Vagina (tissue), 2 donors: Measurements from ENCODE around the gene KRTCAP3. TPM values are rescaled to one million over a fixed set of nuclear protein-coding genes. Genes with fewer than 3 reads are reported as not detected.

Source experiments
- DNase-seq, 2 donors: peaks; one replicate each; pipeline ENCODE4 v3.0.0-alpha.2; 2017; ENCODE audit errors: extremely low spot score in 2 of 2
- H3K27ac ChIP-seq: fragments of 200-600 bp; sonication (generic); one replicate; pipeline ENCODE4 v1.5.1; 2019
- H3K27me3 ChIP-seq: fragments of 200-600 bp; sonication (generic); one replicate; pipeline ENCODE4 v1.5.1; 2019
- H3K36me3 ChIP-seq, 2 donors: fragments of 200-600 bp; sonication (generic); one replicate each; pipeline ENCODE4 v1.5.1; 2017 to 2019
- H3K4me1 ChIP-seq: fragments of 200-600 bp; sonication (generic); one replicate; pipeline ENCODE4 v1.5.1; 2019
- H3K4me3 ChIP-seq, 2 donors: fragments of 200-600 bp; sonication (generic); 1 replicate in 1 of 2; 2 replicates in 1 of 2; pipeline ENCODE4 v1.5.1; 2016 to 2019
- H3K9me3 ChIP-seq: fragments of 200-600 bp; sonication (generic); one replicate; pipeline ENCODE4 v1.5.1; 2019
- CTCF ChIP-seq, 3 experiments: fragments of 450-650 bp in 2 of 3; fragments of 200-600 bp in 1 of 3; sonication (generic) in 1 of 3; IDR thresholded peaks; one replicate each; pipeline ENCODE4 v1.5.1; 2017 to 2019; ENCODE audit warnings: antibody characterized with exemption in 3 of 3, mild to moderate bottlenecking in 2 of 3, moderate library complexity in 2 of 3
- POLR2A ChIP-seq, 2 donors: fragments of 450-650 bp; IDR thresholded peaks; one replicate each; pipeline ENCODE4 v1.6.1; 2017; ENCODE audit warnings: antibody characterized with exemption in 2 of 2, mild to moderate bottlenecking in 2 of 2, moderate library complexity in 2 of 2
- POLR2AphosphoS5 ChIP-seq, 2 donors: sonication (generic); formaldehyde crosslinking; IDR thresholded peaks; one replicate each; pipeline ENCODE4 v1.9.0; 2017; ENCODE audit warnings: antibody characterized with exemption in 2 of 2, mild to moderate bottlenecking in 2 of 2, low read depth in 1 of 2; ENCODE audit not compliant: insufficient read depth in 1 of 2
- intact Hi-C: fragments of 100-400 bp; cut with DNase I; formaldehyde crosslinking; loops from one replicate; pipeline ENCODE4 v1.15.1; 2023
- small RNA-seq: library from RNA; depleted of rRNA; stranded (forward); fragments of <200 nt; gene quantifications from one replicate; pipeline ENCODE3, GENCODE V24; 2016
- total RNA-seq: library from RNA; depleted of rRNA; stranded (reverse); fragments of >200 nt; gene quantifications from one replicate; pipeline ENCODE4 v1.2.3, GENCODE V29; 2016

The KRTCAP3 gene
- total RNA-seq, 1 donor from 2014 or later = 3.9 TPM

- intact Hi-C loops = no loop called here
- peaks cover 15% of the 10 kb centered on the region for H3K4me1 ChIP-seq
- no peak overlapping the region for H3K4me3 ChIP-seq
- peaks cover 0 to 29% of the 10 kb centered on the region in 2 donors for H3K36me3 ChIP-seq
- no peak overlapping the region for H3K27ac ChIP-seq
- DNase-seq = no peak
- TF ChIP-seq POLR2A (IDR thresholded peaks at IDR 0.05) (no peak), POLR2AphosphoS5 (IDR thresholded peaks at IDR 0.05; ENCODE audit: insufficient read depth in 1 of 2, low read depth in 1 of 2) (no peak)
- no peaks in the 10 kb centered on the region for H3K27me3 ChIP-seq
- H3K9me3 ChIP-seq = no peaks in the 10 kb centered on the region
Observed at GRCh38 chr2:27485496-27485895, 43.3 kb downstream of the KRTCAP3 start.

- no peak for DNase-seq
- H3K36me3 ChIP-seq = peaks cover 0 to 2% of the 10 kb centered on the region in 2 donors
- peak overlapping the region; percentile 73 for H3K27ac ChIP-seq
- intact Hi-C loops = no loop called here
- TF ChIP-seq POLR2A (IDR thresholded peaks at IDR 0.05) (no peak), POLR2AphosphoS5 (IDR thresholded peaks at IDR 0.05; ENCODE audit: insufficient read depth in 1 of 2, low read depth in 1 of 2) (no peak), CTCF (IDR thresholded peaks at IDR 0.05) (no peak)
- H3K9me3 ChIP-seq = no peaks in the 10 kb centered on the region
- no peaks in the 10 kb centered on the region for H3K27me3 ChIP-seq
- peak overlapping the region; percentile 55 to 57 for H3K4me3 ChIP-seq
- peaks cover 17% of the 10 kb centered on the region for H3K4me1 ChIP-seq
Observed at GRCh38 chr2:27489118-27489497, 46.9 kb downstream of the KRTCAP3 start.

- Histone ChIP-seq H3K27ac (peak within 1 kb of the TSS; percentile 73), H3K27me3 (no peaks in the 10 kb centered on the region), H3K36me3 (no peaks in the 10 kb centered on the region), H3K4me3 (peak within 1 kb of the TSS; percentile 55 to 57), H3K9me3 (no peaks in the 10 kb centered on the region), H3K4me1 (peaks cover 23% of the 10 kb centered on the region)
- intact Hi-C loops = loop anchor here (5.0 kb wide), 1 partner anchor 138 kb away; the partner anchor contains the start of genes CCDC121 and GPN1
- TF ChIP-seq CTCF (IDR thresholded peaks at IDR 0.05) (no peak), POLR2AphosphoS5 (IDR thresholded peaks at IDR 0.05; ENCODE audit: insufficient read depth in 1 of 2, low read depth in 1 of 2) (peak; percentile 89 to 97), POLR2A (IDR thresholded peaks at IDR 0.05) (peak in 1 of 2 donors; percentile 63)
- peak; percentile 98 to 99 for DNase-seq
Observed at GRCh38 chr2:27489498-27490397, 47.6 kb downstream of the KRTCAP3 start, which contains the start of gene IFT172. TSS of gene IFT172 (minus strand) at chr2:27489743. CDS start at chr2:27489653, 90 bp downstream.

- TF ChIP-seq CTCF (IDR thresholded peaks at IDR 0.05) (no peak), POLR2AphosphoS5 (IDR thresholded peaks at IDR 0.05; ENCODE audit: insufficient read depth in 1 of 2, low read depth in 1 of 2) (no peak), POLR2A (IDR thresholded peaks at IDR 0.05) (no peak)
- peaks cover 30% of the 10 kb centered on the region for H3K4me1 ChIP-seq
- H3K36me3 ChIP-seq = no peaks in the 10 kb centered on the region
- no peak for DNase-seq
- no peaks in the 10 kb centered on the region for H3K27me3 ChIP-seq
- H3K4me3 ChIP-seq = no peak overlapping the region
- H3K9me3 ChIP-seq = no peaks in the 10 kb centered on the region
- no peak overlapping the region for H3K27ac ChIP-seq
- intact Hi-C loops = loop anchor here (5.0 kb wide), 1 partner anchor 135 kb away; the partner anchor contains the start of genes CCDC121 and GPN1
Observed at GRCh38 chr2:27492557-27492956, 50.4 kb downstream of the KRTCAP3 start.

- Histone ChIP-seq H3K27ac (no peak overlapping the region), H3K4me1 (peaks cover 20% of the 10 kb centered on the region), H3K27me3 (no peaks in the 10 kb centered on the region), H3K4me3 (peak overlapping the region; percentile 53 to 87), H3K36me3 (no peaks in the 10 kb centered on the region), H3K9me3 (no peaks in the 10 kb centered on the region)
- TF ChIP-seq POLR2AphosphoS5 (IDR thresholded peaks at IDR 0.05; ENCODE audit: insufficient read depth in 1 of 2, low read depth in 1 of 2) = no peak
- no peak for TF ChIP-seq POLR2A (IDR thresholded peaks at IDR 0.05)
- no peak for TF ChIP-seq CTCF (IDR thresholded peaks at IDR 0.05)
- intact Hi-C loops = loop anchor here (5.0 kb wide), 1 partner anchor 133 kb away; the partner anchor contains the start of genes CCDC121 and GPN1
- no peak for DNase-seq
Observed at GRCh38 chr2:27493948-27494283, 51.7 kb downstream of the KRTCAP3 start.

Small RNA genes lying within 50 kb of the gene (small RNA-seq; reads per million reads assigned to genes)
- gene RNU6-986P = not detected

Other genes with a start within 250 kb of the KRTCAP3 start
- gene ATRAID, start 230.3 kb upstream of the KRTCAP3 start, total RNA-seq = 150 TPM
- gene SLC5A6, start 230.1 kb upstream of the KRTCAP3 start, total RNA-seq = 37.3 TPM
- gene CAD, start 225.0 kb upstream of the KRTCAP3 start, total RNA-seq = 25.0 TPM
- 1.2 TPM for gene SLC30A3, start 179.3 kb upstream of the KRTCAP3 start, total RNA-seq
- gene DNAJC5G, start 166.9 kb upstream of the KRTCAP3 start, total RNA-seq = 1.5 TPM
- 2.5 TPM for gene TRIM54, start 160.0 kb upstream of the KRTCAP3 start, total RNA-seq
- gene UCN, start 133.9 kb upstream of the KRTCAP3 start, total RNA-seq = 3.2 TPM
- 55.7 TPM for gene MPV17, start 119.3 kb upstream of the KRTCAP3 start, total RNA-seq
- 67.5 TPM for gene GTF3C2, start 85.6 kb upstream of the KRTCAP3 start, total RNA-seq
- gene EIF2B4, start 72.0 kb upstream of the KRTCAP3 start, total RNA-seq = 37.1 TPM
- 99.2 TPM for gene SNX17, start 71.8 kb upstream of the KRTCAP3 start, total RNA-seq
- 17.4 TPM for gene ZNF513, start 61.6 kb upstream of the KRTCAP3 start, total RNA-seq
- 45.4 TPM for gene PPM1G, start 32.8 kb upstream of the KRTCAP3 start, total RNA-seq
- 62.6 TPM for gene NRBP1, start 13.8 kb upstream of the KRTCAP3 start, total RNA-seq
- 30.7 TPM for gene IFT172, start 47.4 kb downstream of the KRTCAP3 start, total RNA-seq
- gene FNDC4, start 52.8 kb downstream of the KRTCAP3 start, total RNA-seq = 18.2 TPM
- 0.98 TPM for gene GCKR, start 54.5 kb downstream of the KRTCAP3 start, total RNA-seq
- 35.4 TPM for gene ZNF512, start 140.7 kb downstream of the KRTCAP3 start, total RNA-seq
- 2.5 TPM for gene CCDC121, start 186.6 kb downstream of the KRTCAP3 start, total RNA-seq
- 30.0 TPM for gene GPN1, start 186.7 kb downstream of the KRTCAP3 start, total RNA-seq
- 26.5 TPM for gene SUPT7L, start 221.2 kb downstream of the KRTCAP3 start, total RNA-seq
- gene SLC4A1AP, start 221.5 kb downstream of the KRTCAP3 start, total RNA-seq = 21.9 TPM